Esophagus squamous epithelium (tissue), 5 donors: Measurements from ENCODE around the gene TFAP2A. TPM values are rescaled to one million over a fixed set of nuclear protein-coding genes. Genes with fewer than 3 reads are reported as not detected.
A peak's percentile ranks its signal among the peaks of the same experiment; 100 is the strongest.

Source experiments
- DNase-seq: peaks from one replicate; lab custom pipeline; 2025; lab: John Stamatoyannopoulos, UW
- H3K27ac ChIP-seq, 4 donors: fragments of 200-600 bp; sonication (generic); one replicate each; pipeline ENCODE4 v1.5.1; 2016 to 2019; ENCODE audit warnings: mild to moderate bottlenecking in 1 of 4
- H3K27me3 ChIP-seq, 4 donors: fragments of 200-600 bp; sonication (generic); 1 replicate in 3 of 4; 2 replicates in 1 of 4; pipeline versions ENCODE4 v1.5.1 to v1.6.0; 2017 to 2021; ENCODE audit warnings: antibody characterized with exemption in 1 of 4
- H3K36me3 ChIP-seq, 3 donors: fragments of 200-600 bp; sonication (generic); one replicate each; pipeline ENCODE4 v1.5.1; 2016 to 2019
- H3K4me1 ChIP-seq, 3 donors: fragments of 200-600 bp; sonication (generic); one replicate each; pipeline ENCODE4 v1.5.1; 2017 to 2019
- H3K4me3 ChIP-seq, 4 donors: fragments of 200-600 bp; sonication (generic); 1 replicate in 3 of 4; 2 replicates in 1 of 4; pipeline ENCODE4 v1.5.1; 2016 to 2019; ENCODE audit warnings: mild to moderate bottlenecking in 2 of 4, moderate library complexity in 1 of 4
- H3K9me3 ChIP-seq, 3 donors: fragments of 200-600 bp; sonication (generic); one replicate each; pipeline ENCODE4 v1.5.1; 2016 to 2019
- CTCF ChIP-seq, 6 experiments: fragments of 450-650 bp in 4 of 6; fragments of 200-600 bp in 2 of 6; sonication (generic) in 2 of 6; IDR thresholded peaks; one replicate each; pipeline ENCODE4 v1.5.1; 2016 to 2019; ENCODE audit warnings: antibody characterized with exemption in 6 of 6, mild to moderate bottlenecking in 4 of 6, moderate library complexity in 4 of 6
- POLR2A ChIP-seq, 4 donors: fragments of 450-650 bp; IDR thresholded peaks; one replicate each; pipeline ENCODE4 v1.6.1; 2017; ENCODE audit warnings: antibody characterized with exemption in 4 of 4, mild to moderate bottlenecking in 4 of 4, moderate library complexity in 3 of 4
- WGBS, 2 donors: methylation state at CpG; one replicate each; pipeline ENCODE4 v1.1.5; 2018; 5-methylcytosine and 5-hydroxymethylcytosine counted together
- intact Hi-C: fragments of 100-400 bp; cut with DNase I; formaldehyde crosslinking; loops from one replicate; pipeline ENCODE4 v1.15.0; 2022
- total RNA-seq, 4 donors: library from RNA; depleted of rRNA; stranded (reverse); fragments of >200 nt; gene quantifications; one replicate each; pipeline ENCODE4 v1.1.0, GENCODE V29; 2016
- donor health status: DM: yes; HTN: yes; CAD: no.

The TFAP2A gene
- total RNA-seq, 4 donors from 2014 or later, result 11.6 to 39.1 (median 29.9) TPM

GRCh38 chr6:10404107-10404798 lies 10.6 kb downstream of the TFAP2A start:
- peaks cover 0 to 16% (median 0%) of the 10 kb centered on the region in 3 donors for H3K36me3 ChIP-seq
- TF ChIP-seq POLR2A (IDR thresholded peaks at IDR 0.05), result peak in 3 of 4 donors; percentile 19 to 58 (median 19)
- TF ChIP-seq CTCF (IDR thresholded peaks at IDR 0.05), result peak; percentile 21 to 82 (median 40)
- WGBS, 2 donors, result 4% methylated on average over 32 to 42 of the region's 87 CpGs
- intact Hi-C loops, result no loop called here
- peaks cover 0 to 61% (median 0%) of the 10 kb centered on the region in 4 donors for H3K27me3 ChIP-seq
- H3K27ac ChIP-seq, result peak overlapping the region; percentile 91 to 99 (median 98)
- H3K4me1 ChIP-seq, result peaks cover 11 to 98% (median 23%) of the 10 kb centered on the region in 3 donors
- peak overlapping the region; percentile 32 to 70 (median 52) for H3K4me3 ChIP-seq
- peak; percentile 68 for DNase-seq
- no peaks in the 10 kb centered on the region for H3K9me3 ChIP-seq

GRCh38 chr6:10403385-10404106 lies 11.3 kb downstream of the TFAP2A start:
- Histone ChIP-seq H3K27ac (peak overlapping the region; percentile 83 to 98 (median 90)), H3K36me3 (peaks cover 0 to 22% (median 0%) of the 10 kb centered on the region in 3 donors), H3K9me3 (no peaks in the 10 kb centered on the region), H3K27me3 (peaks cover 0 to 61% (median 0%) of the 10 kb centered on the region in 4 donors), H3K4me3 (peak overlapping the region; percentile 32 to 70 (median 52)), H3K4me1 (peaks cover 11 to 95% (median 23%) of the 10 kb centered on the region in 3 donors)
- intact Hi-C loops, result no loop called here
- WGBS, 2 donors, result 1 to 5% methylated on average over 15 to 16 of the region's 16 CpGs
- no peak for DNase-seq
- no peak for TF ChIP-seq CTCF (IDR thresholded peaks at IDR 0.05)
- no peak for TF ChIP-seq POLR2A (IDR thresholded peaks at IDR 0.05)

- TF ChIP-seq POLR2A (IDR thresholded peaks at IDR 0.05), result no peak
- TF ChIP-seq CTCF (IDR thresholded peaks at IDR 0.05), result no peak
- H3K4me1 ChIP-seq, result peaks cover 11 to 87% (median 23%) of the 10 kb centered on the region in 3 donors
- no peak overlapping the region for H3K4me3 ChIP-seq
- peak overlapping the region; percentile 7 to 98 (median 86) for H3K27ac ChIP-seq
- H3K27me3 ChIP-seq, result peaks cover 0 to 61% (median 0%) of the 10 kb centered on the region in 4 donors
- intact Hi-C loops, result no loop called here
- no peaks in the 10 kb centered on the region for H3K9me3 ChIP-seq
- 34 to 44% methylated on average over 7 of the region's 7 CpGs for WGBS, 2 donors
- no peak for DNase-seq
- H3K36me3 ChIP-seq, result peaks cover 0 to 30% (median 0%) of the 10 kb centered on the region in 3 donors
Observed at GRCh38 chr6:10402648-10403311, 12.1 kb downstream of the TFAP2A start.

GRCh38 chr6:10401632-10402223 lies 13.1 kb downstream of the TFAP2A start:
- Histone ChIP-seq H3K4me1 (peaks cover 11 to 77% (median 23%) of the 10 kb centered on the region in 3 donors), H3K4me3 (no peak overlapping the region), H3K27ac (peak overlapping the region in 2 of 4 donors; percentile 63 to 89), H3K36me3 (peaks cover 0 to 38% (median 0%) of the 10 kb centered on the region in 3 donors), H3K9me3 (no peaks in the 10 kb centered on the region), H3K27me3 (peaks cover 0 to 61% (median 0%) of the 10 kb centered on the region in 4 donors)
- 45 to 56% methylated on average over 4 of the region's 4 CpGs for WGBS, 2 donors
- no peak for DNase-seq
- TF ChIP-seq POLR2A (IDR thresholded peaks at IDR 0.05), result no peak
- TF ChIP-seq CTCF (IDR thresholded peaks at IDR 0.05), result no peak
- intact Hi-C loops, result no loop called here
